HS-5 (cell line): Measurements from ENCODE around the gene LCAT.

ENCODE experiments used
- DNase-seq: peaks from one replicate; pipeline ENCODE4 v3.0.0-alpha.2; 2012; ENCODE audit warnings: low read depth

LCAT gene

DNA sequence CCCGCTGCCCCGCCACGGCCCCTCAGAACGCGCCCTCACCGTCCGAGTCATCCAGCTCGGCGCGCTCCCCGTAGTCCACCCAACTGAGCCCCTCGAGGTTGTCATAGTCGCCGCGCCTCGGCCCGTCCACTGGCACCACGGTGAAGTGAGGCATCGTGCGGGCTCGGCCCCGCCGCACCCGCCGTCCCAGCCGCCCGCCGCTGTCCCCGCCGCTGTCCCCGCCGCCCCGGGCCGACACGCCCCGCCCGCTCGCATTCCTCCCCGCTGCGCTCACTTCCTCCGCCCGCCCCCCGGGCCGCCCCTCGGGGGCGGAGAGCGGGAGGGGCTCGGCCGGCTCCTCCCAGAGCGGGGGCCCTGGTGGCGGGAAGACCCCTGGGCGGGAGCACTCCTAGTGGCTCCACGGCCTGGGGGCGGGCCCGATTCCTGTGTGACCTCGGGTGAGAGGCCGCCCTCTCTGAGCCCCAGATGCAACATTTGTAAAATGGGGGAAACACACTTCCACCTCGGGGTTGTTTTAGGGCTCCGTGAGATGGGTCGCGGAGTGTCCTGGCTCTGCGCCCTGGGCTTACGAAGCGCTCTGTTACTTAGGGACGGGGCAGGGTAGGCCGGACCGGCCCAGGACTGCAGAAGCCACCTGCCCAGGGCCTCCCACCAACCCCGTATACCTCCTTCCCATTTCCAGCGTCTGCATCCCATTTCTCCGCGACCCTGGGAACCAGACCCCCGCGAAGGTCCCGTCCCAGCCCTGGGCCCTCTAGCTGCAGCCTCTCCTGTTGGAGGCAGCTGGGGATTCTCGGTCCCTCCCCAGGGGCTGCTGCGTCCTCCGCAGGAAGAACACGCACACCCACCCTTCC lies 24.7 kb upstream of the LCAT start, which contains the start of gene SLC12A4:
SLC12A4 (minus strand) TSS at position 238 of the 854 bp plus-strand sequence; CDS start at position 154, 84 bp downstream.
- DNase-seq = no peak

DNA sequence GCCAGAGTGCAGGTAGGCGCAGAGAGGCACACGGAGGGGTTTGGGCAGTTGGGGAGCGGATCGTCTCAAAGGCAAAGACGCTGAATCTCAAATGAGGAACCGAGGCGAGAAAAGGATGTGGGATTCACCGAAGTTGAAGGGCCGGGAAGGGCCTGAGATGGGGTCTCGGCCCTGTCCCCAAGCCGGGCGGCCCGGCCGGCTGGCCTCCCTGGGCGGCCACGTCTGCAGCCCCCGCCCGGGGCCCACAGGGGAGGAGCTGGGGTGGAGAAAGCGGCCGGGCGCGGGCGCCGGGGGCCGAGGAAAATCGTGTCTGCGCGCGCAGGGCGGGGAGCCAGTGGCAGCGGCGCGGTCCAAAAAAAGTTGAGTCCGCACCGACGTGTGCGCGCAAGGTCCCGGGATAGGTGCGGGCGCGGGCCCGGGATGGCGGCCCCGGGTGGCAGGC lies 24.1 kb upstream of the LCAT start:
- no peak for DNase-seq

- DNase-seq = no peak
Observed at GRCh38 chr16:67967183-67967957, 23.4 kb upstream of the LCAT start.

DNA sequence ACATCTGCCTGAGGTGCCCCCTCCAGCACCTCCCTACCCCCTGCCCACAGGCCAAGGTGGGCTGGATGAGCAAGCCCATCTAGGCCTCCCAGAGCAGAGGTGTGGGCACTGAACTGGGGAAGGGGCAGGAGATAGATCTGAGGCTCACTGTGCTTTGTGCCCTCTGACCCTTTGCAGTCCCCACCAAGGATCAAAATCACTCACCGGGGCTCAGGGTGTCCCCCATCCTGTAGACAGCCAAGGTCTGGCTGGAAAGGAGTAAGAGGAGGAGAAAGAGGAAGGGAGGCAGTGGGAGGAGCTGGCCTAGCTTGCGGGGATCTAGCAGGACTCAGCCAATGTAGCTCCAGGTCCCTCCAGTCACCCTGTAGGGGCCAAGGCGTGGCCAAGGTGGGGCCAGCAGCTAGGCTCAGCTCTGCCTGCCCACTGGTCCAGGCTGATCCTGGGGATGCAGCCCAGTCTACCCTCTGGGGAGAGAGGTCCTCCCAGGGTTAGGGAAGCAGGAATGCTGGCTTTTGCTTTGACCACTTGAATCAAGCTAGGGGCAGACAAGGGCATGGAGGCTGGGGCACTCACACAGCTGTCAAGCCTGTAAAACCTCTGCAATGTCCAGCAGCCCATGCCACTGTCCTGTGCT lies 22.7 kb upstream of the LCAT start:
- DNase-seq = no peak

GRCh38 chr16:67965668-67966548 lies 22.0 kb upstream of the LCAT start:
- no peak for DNase-seq

DNA sequence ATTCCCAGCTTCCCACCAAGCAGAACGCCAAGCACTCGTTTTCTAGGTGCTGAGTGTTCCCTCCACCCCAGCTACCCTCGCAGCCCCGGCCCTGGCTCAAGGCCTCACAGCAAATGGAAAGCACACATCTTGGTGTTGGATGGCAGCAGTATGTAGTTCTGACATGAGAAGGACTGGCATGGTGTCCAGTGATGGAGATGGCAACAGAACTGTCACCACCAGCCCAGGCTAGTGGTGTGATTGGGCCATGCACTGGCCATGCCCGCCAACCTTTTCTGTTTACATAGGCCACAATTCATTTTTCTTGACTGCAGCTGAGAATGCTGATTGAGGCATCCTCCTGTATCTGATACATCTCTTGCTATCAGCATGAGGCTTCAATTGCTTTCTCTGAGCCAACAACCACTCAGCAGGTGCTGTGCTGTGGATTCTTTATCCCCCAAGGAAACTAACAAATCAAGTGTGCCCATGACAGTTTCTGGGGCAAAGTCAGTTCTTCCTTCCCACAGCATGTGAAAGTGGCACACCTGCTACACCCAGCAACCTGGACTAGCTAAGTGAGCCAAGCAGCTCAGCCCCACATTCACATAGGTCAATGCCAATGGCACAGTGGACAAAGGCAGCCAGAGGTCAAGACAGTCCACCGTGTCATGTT lies 20.7 kb upstream of the LCAT start:
- DNase-seq = no peak

DNA sequence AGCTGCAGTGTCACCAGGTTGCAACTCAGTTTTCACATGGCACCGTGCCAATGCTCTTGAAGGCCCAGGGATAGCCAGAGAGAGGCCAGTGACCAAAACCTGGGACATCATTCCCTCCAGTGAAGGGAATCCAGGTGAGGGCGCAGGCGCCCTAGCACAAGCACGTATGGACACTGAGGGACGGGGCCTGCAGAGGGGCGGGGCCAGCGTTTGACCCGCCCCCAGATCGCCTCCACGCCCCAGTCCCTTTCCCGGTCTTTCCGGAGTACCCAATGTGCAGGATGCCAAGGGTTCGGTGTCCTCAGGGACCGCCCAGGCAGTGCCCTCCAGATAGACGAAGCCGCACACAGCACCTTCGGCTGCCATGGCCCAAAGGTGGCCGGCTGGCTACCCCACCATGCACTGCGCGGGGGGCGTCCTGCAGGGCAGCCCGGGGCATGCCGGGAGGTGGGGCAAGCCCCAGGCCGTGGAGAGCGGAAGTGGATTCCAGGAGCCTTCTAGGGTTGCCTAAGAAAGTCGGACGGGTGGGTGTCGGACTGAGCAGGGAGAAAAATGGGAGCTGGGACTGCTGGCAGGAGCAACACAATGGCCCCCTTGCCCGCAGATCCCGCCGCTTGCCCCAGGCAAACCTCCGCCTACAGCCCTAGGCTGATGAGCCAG lies 19.9 kb upstream of the LCAT start:
- no peak for DNase-seq

- no peak for DNase-seq
Observed at GRCh38 chr16:67963292-67963661, 19.4 kb upstream of the LCAT start.

- DNase-seq = no peak
Observed at GRCh38 chr16:67962135-67962534, 18.2 kb upstream of the LCAT start.

- no peak for DNase-seq
Observed at GRCh38 chr16:67961551-67961957, 17.6 kb upstream of the LCAT start.

- DNase-seq = no peak
Observed at GRCh38 chr16:67959536-67960329, 15.8 kb upstream of the LCAT start.

DNA sequence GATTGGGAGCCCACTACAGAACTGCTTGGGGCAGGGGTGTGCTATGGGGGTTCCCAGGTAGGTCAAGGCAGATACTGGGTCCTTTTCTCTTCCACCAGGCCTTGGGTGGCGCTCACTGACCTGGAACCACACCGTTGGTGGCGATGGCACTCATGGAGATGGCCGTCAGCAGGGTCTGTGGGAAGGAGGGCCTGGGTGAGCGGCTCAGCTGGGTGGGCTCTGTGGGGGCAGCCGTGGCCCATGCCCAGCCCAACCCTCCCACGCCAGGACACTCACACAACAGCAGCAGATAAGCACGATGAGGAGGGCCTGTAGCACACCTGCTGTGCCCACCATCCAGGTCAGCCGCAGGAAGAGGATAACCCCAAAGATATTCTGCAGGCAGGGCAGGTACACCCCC lies 13.7 kb upstream of the LCAT start:
- DNase-seq = no peak

DNA sequence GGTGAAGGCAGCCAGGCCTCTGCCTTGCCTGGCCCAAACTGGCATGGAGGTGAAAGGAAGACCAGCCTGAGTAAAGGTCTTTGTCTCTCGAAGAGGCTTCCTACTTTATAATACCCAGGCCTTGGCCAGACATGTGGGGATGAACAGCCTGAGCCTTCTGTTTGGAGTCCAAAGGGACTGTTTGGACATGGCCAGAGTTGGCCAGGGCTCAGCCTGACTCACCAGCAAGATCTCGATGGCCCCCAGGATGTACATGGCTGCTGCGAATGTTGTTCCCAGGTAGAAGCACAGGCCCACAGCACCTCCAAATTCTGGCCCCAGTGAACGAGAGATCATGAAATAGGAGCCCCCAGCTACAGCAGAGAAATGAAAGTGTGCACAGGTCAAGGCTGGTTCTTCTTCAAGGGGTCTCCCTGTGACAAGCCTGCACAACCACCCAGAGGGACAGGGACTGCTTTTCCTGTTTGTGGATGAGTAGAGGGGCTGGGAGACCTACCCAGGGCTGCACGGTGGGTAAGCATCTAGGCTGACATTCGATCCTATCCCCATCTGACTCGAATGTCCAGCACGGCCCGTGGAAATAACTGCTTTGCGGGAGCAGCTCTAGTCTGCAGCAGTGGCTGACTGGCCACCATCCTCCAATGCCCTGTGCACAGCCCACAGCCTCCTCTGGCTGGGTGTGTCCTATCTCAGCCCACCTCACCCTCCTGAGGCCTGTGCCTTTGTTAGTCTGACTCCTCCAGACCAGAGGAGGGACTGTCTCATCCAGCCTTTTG lies 10.7 kb upstream of the LCAT start:
- DNase-seq = no peak

GRCh38 chr16:67953641-67954375 lies 9.9 kb upstream of the LCAT start:
- no peak for DNase-seq

GRCh38 chr16:67951485-67951884 lies 7.6 kb upstream of the LCAT start:
- DNase-seq = no peak

GRCh38 chr16:67950335-67950843 lies 6.5 kb upstream of the LCAT start:
- DNase-seq = no peak

DNA sequence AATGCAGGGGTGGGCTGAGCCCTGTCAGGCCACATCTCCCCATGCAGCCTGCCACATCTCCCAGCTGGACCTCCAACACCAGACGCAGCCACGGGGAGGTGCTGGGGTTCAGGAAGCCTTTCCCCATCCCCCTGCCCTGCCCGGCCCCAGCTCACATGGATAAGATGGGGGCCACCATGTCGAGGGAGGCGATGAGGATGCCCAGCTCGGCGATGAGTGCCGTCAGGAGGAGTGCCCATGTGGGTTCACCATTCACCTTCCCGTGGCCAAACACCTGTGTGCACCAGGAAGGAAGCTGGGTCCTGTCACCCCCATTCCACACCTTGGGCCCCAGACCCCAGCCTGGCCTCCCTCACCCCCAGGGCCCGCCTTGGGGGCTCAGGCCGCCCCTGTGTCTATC lies 5.7 kb upstream of the LCAT start:
- no peak for DNase-seq

DNA sequence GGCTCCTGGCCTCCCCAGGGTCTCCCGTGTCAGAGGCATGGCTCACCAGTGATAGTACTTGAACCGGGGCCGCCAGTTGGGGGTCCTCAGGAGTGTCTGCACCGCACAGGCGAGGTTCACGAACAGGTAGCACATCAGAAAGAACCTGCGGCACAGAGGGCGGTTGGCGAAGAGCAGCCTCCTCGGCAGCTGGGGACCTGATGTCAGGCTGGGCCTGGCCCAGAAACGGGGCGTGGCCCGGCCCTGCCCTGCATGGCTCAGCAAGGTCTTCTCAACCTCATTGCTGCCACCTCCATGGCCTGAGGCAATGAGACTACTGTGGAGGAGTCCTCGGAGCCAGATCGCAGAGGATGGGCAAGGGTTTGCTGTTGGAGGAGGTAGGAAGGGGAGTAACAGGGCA lies 4.1 kb upstream of the LCAT start:
- DNase-seq = no peak
